Mucosa of stomach (tissue), 1 donor: Measurements from ENCODE around the gene RPL26.
"Not testable (repeated sequence)": the region's sequence is repeated elsewhere in the genome, so short reads cannot be mapped to it uniquely, and the experiment has no call there.

Experiments used
- H3K27me3 ChIP-seq: one replicate; pipeline ENCODE4 v1.7.0; 2013; ENCODE audit warnings: mild to moderate bottlenecking, low read length; ENCODE audit not compliant: control insufficient read depth, insufficient read depth
- H3K36me3 ChIP-seq: one replicate; pipeline ENCODE4 v1.7.0; 2013; ENCODE audit warnings: low read length; ENCODE audit not compliant: control insufficient read depth, insufficient read depth
- H3K4me1 ChIP-seq: one replicate; pipeline ENCODE4 v1.7.0; 2013; ENCODE audit warnings: mild to moderate bottlenecking, low read length; ENCODE audit not compliant: control insufficient read depth, insufficient read depth
- H3K4me3 ChIP-seq: one replicate; pipeline ENCODE4 v1.7.0; 2013; ENCODE audit warnings: low read length
- H3K9ac ChIP-seq: one replicate; pipeline ENCODE4 v1.7.0; 2013; ENCODE audit warnings: mild to moderate bottlenecking, low read length, moderate library complexity
- H3K9me3 ChIP-seq: one replicate; pipeline ENCODE4 v1.7.0; 2013; ENCODE audit warnings: mild to moderate bottlenecking, low read length, moderate library complexity; ENCODE audit not compliant: control insufficient read depth
- donor health status: Pancreatic carcinoma.

Gene RPL26

DNA sequence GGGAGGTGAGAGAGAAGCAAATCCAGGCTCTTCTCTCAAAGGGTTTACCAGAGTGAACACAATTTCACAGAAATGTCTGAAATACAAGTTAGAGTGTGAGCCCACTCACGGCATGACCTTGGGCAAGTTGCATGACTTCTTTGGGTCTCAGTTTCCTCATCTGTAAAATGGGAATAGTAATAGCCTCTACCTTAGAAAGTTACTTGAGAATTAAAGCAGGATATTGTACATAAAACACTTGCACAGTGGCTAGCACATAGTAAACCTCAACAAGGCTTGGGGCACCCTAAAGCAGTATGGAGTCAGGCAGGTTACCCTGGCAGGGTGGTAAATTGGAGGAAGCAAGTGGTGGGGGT lies 27.9 kb upstream of the RPL26 start:
- Histone ChIP-seq H3K9ac (no peak overlapping the region), H3K27me3 (peaks cover 14% of the 10 kb centered on the region), H3K36me3 (no peaks in the 10 kb centered on the region), H3K9me3 (no peaks in the 10 kb centered on the region), H3K4me3 (no peak overlapping the region), H3K4me1 (peaks cover 11% of the 10 kb centered on the region)

DNA sequence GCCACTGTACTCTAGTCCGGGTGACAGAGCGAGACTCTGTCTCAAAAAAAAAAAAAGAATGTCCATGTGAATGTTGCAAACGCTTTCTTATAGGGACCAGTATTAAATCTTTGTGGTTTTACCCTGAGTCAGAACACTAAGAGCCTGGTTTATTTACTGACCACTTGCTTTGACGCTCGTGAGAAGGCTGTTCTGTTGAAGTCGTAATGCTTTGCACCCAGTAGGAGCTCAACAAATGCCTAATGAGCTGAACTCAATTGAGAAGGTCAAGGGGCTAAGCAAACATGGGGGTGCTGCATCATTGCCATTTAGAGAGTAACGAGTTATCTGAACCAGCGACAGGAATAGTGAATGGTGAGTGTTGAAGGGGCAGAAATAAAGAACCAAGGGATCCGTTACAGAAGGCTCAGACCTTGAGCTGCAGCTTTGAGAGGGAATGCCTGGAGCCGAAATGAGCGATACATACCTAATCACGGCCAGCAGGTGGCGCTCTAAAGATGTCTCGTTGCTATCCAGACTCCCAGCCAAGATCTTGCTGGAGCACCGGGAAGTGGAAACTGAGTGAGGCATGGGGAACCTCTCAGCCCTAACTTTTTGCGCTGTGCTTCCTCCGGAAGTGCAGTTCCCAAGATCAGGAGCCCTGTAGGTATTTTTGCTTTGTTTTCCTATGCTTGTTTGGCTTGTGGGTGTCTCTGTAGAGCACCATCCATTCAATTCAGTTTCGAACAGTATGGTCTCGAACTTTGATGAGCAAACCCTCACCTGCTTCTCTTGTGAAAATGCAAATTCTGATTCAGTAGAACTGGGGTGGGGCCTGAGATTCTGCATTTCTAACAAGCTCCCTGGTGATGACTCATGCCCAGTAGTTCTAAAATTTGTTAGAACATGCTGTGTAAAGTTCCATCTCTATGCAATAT lies 27.2 kb upstream of the RPL26 start:
- no peaks in the 10 kb centered on the region for H3K9me3 ChIP-seq
- peaks cover 14% of the 10 kb centered on the region for H3K4me1 ChIP-seq
- no peaks in the 10 kb centered on the region for H3K36me3 ChIP-seq
- H3K4me3 ChIP-seq = no peak overlapping the region
- H3K9ac ChIP-seq = no peak overlapping the region
- peaks cover 14% of the 10 kb centered on the region for H3K27me3 ChIP-seq

DNA sequence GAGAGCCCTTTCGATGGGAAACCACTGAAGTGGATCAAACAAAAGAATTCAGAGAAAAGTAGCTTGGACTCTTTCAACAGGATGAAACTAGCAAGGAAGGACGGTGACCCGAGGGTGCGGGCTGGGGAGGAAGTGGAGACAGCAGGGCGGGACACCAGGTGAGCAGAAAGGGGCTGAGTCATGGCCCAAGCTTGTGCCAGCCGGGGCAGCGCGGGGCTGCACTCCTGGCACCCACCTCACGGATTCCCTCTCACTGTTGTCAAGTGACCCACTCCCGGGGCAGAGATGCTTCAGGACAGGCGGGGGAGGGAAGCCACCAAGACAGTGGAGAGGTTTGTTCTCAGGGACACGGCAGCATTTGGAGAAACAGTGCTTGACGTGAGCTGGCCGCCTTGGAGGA lies 25.4 kb upstream of the RPL26 start:
- H3K9me3 ChIP-seq = no peaks in the 10 kb centered on the region
- no peak overlapping the region for H3K9ac ChIP-seq
- H3K4me1 ChIP-seq = peaks cover 14% of the 10 kb centered on the region
- peaks cover 14% of the 10 kb centered on the region for H3K27me3 ChIP-seq
- H3K36me3 ChIP-seq = no peaks in the 10 kb centered on the region
- H3K4me3 ChIP-seq = no peak overlapping the region

DNA sequence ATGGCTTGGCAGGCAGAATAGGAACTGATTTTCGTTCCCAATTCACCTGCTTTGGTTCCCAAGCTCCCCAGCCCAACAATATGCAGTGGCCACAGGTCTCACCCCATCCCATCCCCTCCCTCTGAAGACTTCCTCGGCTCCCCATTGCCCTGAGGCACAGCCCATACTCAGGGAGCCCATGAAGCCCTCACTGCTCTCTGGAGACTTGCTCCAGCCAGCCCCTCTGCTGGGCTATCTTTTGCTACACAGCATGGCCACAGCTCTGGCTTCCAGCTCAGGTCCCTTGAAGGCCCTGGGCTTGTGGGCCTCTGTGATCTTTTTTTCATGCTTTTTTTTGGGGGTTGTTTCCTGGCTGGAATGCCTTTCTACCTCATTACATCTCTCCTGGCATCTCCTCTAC lies 23.2 kb upstream of the RPL26 start:
- H3K4me1 ChIP-seq = peaks cover 14% of the 10 kb centered on the region
- no peak overlapping the region for H3K4me3 ChIP-seq
- H3K9me3 ChIP-seq = no peaks in the 10 kb centered on the region
- peaks cover 18% of the 10 kb centered on the region for H3K27me3 ChIP-seq
- no peaks in the 10 kb centered on the region for H3K36me3 ChIP-seq
- no peak overlapping the region for H3K9ac ChIP-seq

DNA sequence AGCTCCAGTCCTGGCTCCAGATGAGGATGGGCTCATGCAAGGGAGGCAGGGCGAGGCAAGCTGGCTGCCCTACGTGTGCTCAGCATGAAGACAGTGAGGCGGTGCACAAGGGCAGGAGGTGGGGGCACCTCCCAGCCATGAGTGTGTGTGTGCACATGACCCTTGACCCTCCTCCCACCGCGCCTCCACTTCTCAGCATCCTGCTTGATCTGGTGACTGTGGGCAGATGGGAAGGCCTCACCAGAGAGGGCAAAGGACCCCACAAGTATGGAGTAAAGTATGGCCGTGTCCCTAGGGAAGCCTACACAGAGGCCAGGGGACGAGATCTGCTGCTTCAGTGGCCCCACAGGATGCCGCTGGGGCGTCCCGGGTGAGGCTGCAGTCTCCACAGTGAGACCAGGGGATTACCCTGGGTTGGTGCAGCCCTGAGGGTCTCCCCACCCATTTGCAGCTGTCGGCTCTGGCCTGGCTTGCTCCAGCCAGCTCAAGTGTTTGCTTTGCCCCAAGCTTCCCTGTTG lies 22.6 kb upstream of the RPL26 start:
- Histone ChIP-seq H3K36me3 (no peaks in the 10 kb centered on the region), H3K9ac (no peak overlapping the region), H3K4me3 (no peak overlapping the region), H3K4me1 (peaks cover 12% of the 10 kb centered on the region), H3K27me3 (peaks cover 13% of the 10 kb centered on the region), H3K9me3 (no peaks in the 10 kb centered on the region)

DNA sequence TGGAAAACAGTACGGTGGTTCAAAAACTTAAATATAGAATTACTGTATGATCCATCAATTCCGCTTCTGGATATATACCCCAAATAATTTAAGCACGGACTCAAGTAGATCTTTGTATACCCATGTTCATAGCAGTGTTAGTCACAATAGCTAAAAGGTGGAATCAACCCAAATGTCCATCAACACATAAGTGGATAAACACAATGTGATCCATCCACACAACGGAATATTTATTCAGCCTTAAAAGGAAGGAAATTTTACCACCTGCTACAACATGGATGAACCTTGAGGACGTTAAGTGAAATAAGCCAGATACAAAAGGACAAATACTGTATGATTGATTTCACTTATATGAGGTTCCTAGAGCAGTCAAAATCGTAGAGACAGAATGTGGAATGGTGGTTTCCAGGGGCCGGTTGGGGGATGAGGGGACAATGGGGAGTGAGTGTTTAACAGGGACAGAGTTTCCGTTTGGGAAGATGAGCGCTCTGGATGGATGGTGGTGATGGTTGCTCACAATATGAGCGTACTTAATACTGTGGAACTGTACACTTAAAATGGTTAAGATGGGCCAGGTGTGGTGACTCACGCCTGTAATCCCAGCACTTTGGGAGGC lies 20.0 kb upstream of the RPL26 start:
- Histone ChIP-seq H3K36me3 (no peaks in the 10 kb centered on the region), H3K4me1 (peaks cover 3% of the 10 kb centered on the region), H3K27me3 (peaks cover 7% of the 10 kb centered on the region), H3K4me3 (no peak overlapping the region), H3K9ac (no peak overlapping the region), H3K9me3 (no peaks in the 10 kb centered on the region)

DNA sequence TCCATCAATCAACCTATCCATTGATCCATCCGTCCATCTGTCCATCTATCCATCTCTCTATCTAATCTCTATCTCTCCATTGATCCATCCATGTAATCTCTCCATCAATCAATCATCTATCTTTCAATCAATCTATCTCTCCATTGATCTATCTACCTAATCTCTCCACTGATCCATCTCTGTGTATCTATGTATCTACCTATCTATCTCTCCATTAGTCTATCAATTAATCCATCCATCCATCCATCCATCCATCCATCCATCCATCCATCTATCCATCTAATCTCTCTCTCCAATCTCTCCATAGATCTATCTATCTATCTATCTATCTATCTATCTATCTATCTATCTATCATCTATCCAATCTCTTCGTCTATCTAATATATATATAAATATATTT lies 18.1 kb upstream of the RPL26 start:
- Histone ChIP-seq H3K27me3 (peaks cover 16% of the 10 kb centered on the region), H3K36me3 (no peaks in the 10 kb centered on the region), H3K9ac (no peak overlapping the region), H3K9me3 (no peaks in the 10 kb centered on the region), H3K4me1 (peaks cover 2% of the 10 kb centered on the region), H3K4me3 (no peak overlapping the region)

DNA sequence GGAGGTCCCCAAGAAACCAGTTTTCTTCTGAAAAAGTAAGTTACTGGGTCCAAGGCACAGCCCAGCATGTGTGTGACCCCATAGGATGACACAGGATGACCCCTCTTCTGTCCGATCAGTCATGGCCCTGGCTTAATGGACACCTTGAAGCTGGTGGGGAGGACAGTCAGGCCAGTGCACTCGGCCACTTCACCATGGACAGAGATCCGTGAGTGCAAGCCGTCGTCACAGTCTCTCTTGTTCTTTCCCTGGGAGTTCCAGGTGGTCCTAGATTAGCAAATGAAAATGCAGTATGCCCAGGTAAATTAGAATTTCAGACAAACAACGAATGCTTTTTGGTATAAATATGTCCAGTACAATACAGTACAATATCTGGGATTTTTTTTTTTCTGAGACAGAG lies 16.0 kb upstream of the RPL26 start:
- peaks cover 27% of the 10 kb centered on the region for H3K27me3 ChIP-seq
- H3K9me3 ChIP-seq = no peaks in the 10 kb centered on the region
- H3K9ac ChIP-seq = no peak overlapping the region

DNA sequence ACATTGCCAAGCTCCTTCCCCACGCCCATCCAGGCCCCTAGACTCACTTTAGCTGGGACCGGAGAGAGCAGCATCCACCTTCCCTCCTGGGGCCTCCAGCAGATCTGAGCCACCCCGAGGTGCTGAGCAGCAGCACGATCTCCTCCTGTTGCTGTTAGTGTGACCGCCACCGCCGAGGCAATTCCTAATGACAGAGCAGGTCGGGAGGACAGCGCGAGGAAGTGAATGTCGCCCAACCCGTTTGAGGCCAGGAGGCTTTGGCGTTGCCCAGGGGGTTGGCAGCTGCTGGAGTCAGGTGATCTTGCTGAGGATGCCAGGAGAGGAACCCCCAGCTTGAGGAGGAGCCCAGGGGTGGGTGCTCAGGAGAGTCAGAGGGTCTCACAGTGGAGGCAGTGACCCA lies 14.6 kb upstream of the RPL26 start, which contains the start of gene RNF222:
Gene RNF222 (minus strand): TSS at position 192 of the 400 bp plus-strand sequence. CDS start 4,366 bp downstream, outside the sequence.
- Histone ChIP-seq H3K4me3 (no peak within 1 kb of the TSS), H3K27me3 (peaks cover 37% of the 10 kb centered on the region), H3K9me3 (no peaks in the 10 kb centered on the region), H3K9ac (no peak within 1 kb of the TSS), H3K4me1 (no peaks in the 10 kb centered on the region), H3K36me3 (no peaks in the 10 kb centered on the region)

More for the DNA sequence above, 16.0 kb upstream of the RPL26 start:
- H3K36me3 ChIP-seq = no peaks in the 10 kb centered on the region
- H3K4me3 ChIP-seq = no peak overlapping the region
- H3K4me1 ChIP-seq = no peaks in the 10 kb centered on the region

DNA sequence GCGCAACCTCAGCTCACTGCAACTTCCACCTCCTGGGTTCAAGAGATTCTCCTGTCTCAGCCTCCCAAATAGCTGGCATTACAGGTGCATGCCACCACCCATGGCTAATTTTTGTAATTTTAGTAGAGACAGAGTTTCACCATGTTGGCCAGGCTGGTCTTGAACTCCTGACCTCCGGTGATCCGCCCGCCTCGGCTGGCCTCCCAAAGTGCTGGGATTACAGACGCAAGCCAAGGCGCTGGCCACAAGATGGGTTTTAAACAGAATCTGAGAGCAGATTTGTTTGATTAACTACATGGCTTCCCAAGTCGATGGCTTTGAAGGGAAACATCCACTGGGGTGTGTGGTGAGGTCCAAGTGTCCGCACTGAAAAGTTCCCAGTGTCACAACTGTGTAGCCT lies 11.5 kb upstream of the RPL26 start:
- H3K27me3 ChIP-seq = peaks cover 43% of the 10 kb centered on the region
- H3K9ac ChIP-seq, H3K4me3 ChIP-seq, H3K4me1 ChIP-seq, H3K9me3 ChIP-seq, H3K36me3 ChIP-seq: not testable (repeated sequence)

DNA sequence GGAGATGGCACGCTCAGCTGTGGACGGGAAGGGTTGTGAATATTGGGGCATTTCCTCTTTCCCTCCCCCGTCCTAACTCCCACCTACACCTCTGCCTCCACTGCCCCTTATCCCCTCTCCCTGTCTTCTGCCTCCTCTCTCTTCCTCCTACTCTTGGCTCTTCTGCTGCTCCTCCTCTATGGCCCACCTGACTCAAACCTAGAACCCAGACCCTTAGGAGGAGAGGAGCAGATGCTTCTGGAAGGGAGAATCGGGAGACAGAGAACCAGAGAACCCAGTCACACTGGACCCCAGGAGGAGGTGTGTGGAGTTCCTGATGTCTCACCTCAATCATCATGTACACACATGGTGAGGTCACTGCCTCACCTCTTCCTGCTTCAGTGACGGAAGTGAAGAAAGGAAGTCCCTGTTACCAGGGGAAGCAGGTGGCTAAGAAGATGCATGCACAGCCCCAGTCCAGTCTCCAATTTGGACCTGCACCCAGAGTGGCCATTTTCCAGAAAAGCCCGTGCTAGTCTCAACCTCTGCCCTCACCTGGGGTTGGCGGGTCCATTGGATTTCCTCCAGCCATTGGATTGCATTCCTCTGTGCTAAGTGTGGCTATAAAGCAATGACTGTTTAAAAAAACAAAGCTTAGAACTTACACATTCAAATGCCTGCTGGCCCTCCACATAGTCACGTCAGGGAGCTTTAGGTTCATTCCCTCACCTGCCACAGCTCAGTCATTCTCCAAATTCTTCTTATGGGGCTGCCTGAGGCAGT lies 10.7 kb upstream of the RPL26 start:
- no peaks in the 10 kb centered on the region for H3K9me3 ChIP-seq
- no peaks in the 10 kb centered on the region for H3K36me3 ChIP-seq
- no peak overlapping the region for H3K9ac ChIP-seq
- peaks cover 43% of the 10 kb centered on the region for H3K27me3 ChIP-seq
- H3K4me1 ChIP-seq = no peaks in the 10 kb centered on the region
- no peak overlapping the region for H3K4me3 ChIP-seq
